Endothelial cell of umbilical vein (primary cell): ENCODE measurements around the gene TUBGCP2. TPM values are rescaled to one million over a fixed set of nuclear protein-coding genes. Genes with fewer than 3 reads are reported as not detected.

ENCODE experiments used
- BruUV-seq: library from RNA; stranded (reverse); fragments of 400-500 nt; replicated peaks from 2 replicates; lab custom pipeline; 2021; lab: Mats Ljungman, UMichigan
- CTCF ChIA-PET: fragments of 300-600, 350-600 bp; sonication (Branson Sonifier 250); formaldehyde crosslinking; loops from one replicate; lab custom pipeline; 2021; ENCODE audit warnings: antibody characterized with exemption, inconsistent platforms; lab: Charles Lee
- POLR2A ChIA-PET: fragments of 300-600, 350-600 bp; sonication (Branson Sonifier 250); formaldehyde crosslinking; loops from one replicate; lab custom pipeline; 2021; ENCODE audit warnings: antibody characterized with exemption, inconsistent platforms; lab: Charles Lee
- DNase-seq: peaks from one replicate; pipeline ENCODE4 v3.0.0-alpha.2; 2011; ENCODE audit warnings: low read depth, low spot score
- FAIRE-seq: peaks from 2 replicates; lab custom pipeline; 2011; peaks lifted over from hg19 to GRCh38; lab: Jason Lieb, UNC
- H2AFZ ChIP-seq: 2 replicates; pipeline ENCODE4 v1.6.0; 2012; ENCODE audit warnings: low read depth, low read length, control low read depth, inconsistent platforms
- H3K27ac ChIP-seq: 2 replicates; pipeline ENCODE4 v1.5.1; 2011; ENCODE audit warnings: low read depth, mild to moderate bottlenecking, control low read depth, low read length, moderate library complexity; ENCODE audit not compliant: insufficient read depth
- H3K27me3 ChIP-seq, 2 experiments: 2 replicates each; pipeline versions ENCODE4 v1.6.0 to v1.6.1; 2011; ENCODE audit warnings: low read length in 2 of 2, mixed read lengths in 1 of 2; ENCODE audit not compliant: control insufficient read depth in 2 of 2, insufficient read depth in 2 of 2
- H3K36me3 ChIP-seq, 2 experiments: 2 replicates in 1 of 2; 3 replicates in 1 of 2; pipeline ENCODE4 v1.5.1; 2011; ENCODE audit warnings: low read length in 2 of 2, mild to moderate bottlenecking in 1 of 2, moderate library complexity in 1 of 2; ENCODE audit not compliant: control insufficient read depth in 2 of 2, insufficient read depth in 2 of 2; ENCODE audit errors: extremely low read depth in 1 of 2
- H3K4me1 ChIP-seq: 3 replicates; pipeline ENCODE4 v1.5.1; 2011; ENCODE audit warnings: mild to moderate bottlenecking, low read length; ENCODE audit not compliant: control insufficient read depth, insufficient read depth; ENCODE audit errors: extremely low read depth
- H3K4me2 ChIP-seq: 2 replicates; pipeline ENCODE4 v1.6.1; 2011; ENCODE audit warnings: low read length, control low read depth, mixed read lengths; ENCODE audit not compliant: insufficient read depth
- H3K4me3 ChIP-seq, 3 experiments: fragments of 200-600 bp in 1 of 3; sonication (generic), shearing (Covaris generic) in 1 of 3; replicated peaks in 1 of 3; 2 replicates each; pipeline ENCODE4 v1.5.1; 2011 to 2016; ENCODE audit warnings: control low read depth in 3 of 3, low read length in 3 of 3, mild to moderate bottlenecking in 2 of 3, inconsistent platforms in 1 of 3, low read depth in 1 of 3, moderate library complexity in 1 of 3; ENCODE audit not compliant: insufficient read depth in 1 of 3
- H3K79me2 ChIP-seq: 2 replicates; pipeline ENCODE4 v1.6.0; 2012; ENCODE audit warnings: low read length, inconsistent platforms; ENCODE audit not compliant: control insufficient read depth, insufficient read depth
- H3K9ac ChIP-seq: replicated peaks from 2 replicates; pipeline ENCODE3; 2011; ENCODE audit warnings: low read length, control low read depth; ENCODE audit not compliant: insufficient read depth; ENCODE audit errors: extremely low read depth
- H3K9me1 ChIP-seq: replicated peaks from 3 replicates; pipeline ENCODE4 v1.6.0; 2011; ENCODE audit warnings: mild to moderate bottlenecking, low read length; ENCODE audit not compliant: control insufficient read depth, insufficient read depth; ENCODE audit errors: extremely low read depth
- H3K9me3 ChIP-seq: replicated peaks from 2 replicates; pipeline ENCODE4 v1.5.1; 2012; ENCODE audit warnings: low read length, inconsistent platforms; ENCODE audit not compliant: control insufficient read depth, insufficient read depth
- H4K20me1 ChIP-seq: replicated peaks from 2 replicates; pipeline ENCODE3; 2011; ENCODE audit warnings: mild to moderate bottlenecking, low read length; ENCODE audit not compliant: control insufficient read depth, insufficient read depth; ENCODE audit errors: extremely low read depth
- CTCF ChIP-seq, 2 donors: IDR thresholded peaks; 1 replicate in 1 of 2; 2 replicates in 1 of 2; pipeline ENCODE4 v1.5.1; 2011; ENCODE audit warnings: low read length in 2 of 2, mild to moderate bottlenecking in 2 of 2, moderate library complexity in 2 of 2, control low read depth in 1 of 2, inconsistent platforms in 1 of 2, low read depth in 1 of 2; ENCODE audit not compliant: insufficient read depth in 1 of 2; ENCODE audit errors: extremely low read depth in 1 of 2
- EZH2 ChIP-seq: IDR thresholded peaks from 2 replicates; pipeline ENCODE4 v1.6.1; 2012; ENCODE audit warnings: borderline replicate concordance, low read depth, mild to moderate bottlenecking, moderate library complexity, low read length, inconsistent platforms; ENCODE audit not compliant: severe bottlenecking
- FOS ChIP-seq: IDR thresholded peaks from 2 replicates; pipeline ENCODE4 v1.6.1; 2011; ENCODE audit warnings: mild to moderate bottlenecking, low read length, moderate library complexity, borderline replicate concordance; ENCODE audit not compliant: insufficient read depth
- GATA2 ChIP-seq: IDR thresholded peaks from 2 replicates; pipeline ENCODE4 v1.7.0; 2011; ENCODE audit warnings: low read depth, mild to moderate bottlenecking, moderate library complexity, mixed read lengths, low read length; ENCODE audit not compliant: insufficient read length, insufficient read depth
- JUN ChIP-seq: IDR thresholded peaks from 2 replicates; pipeline ENCODE4 v1.6.1; 2011; ENCODE audit warnings: borderline replicate concordance, low read depth; ENCODE audit not compliant: insufficient read length, insufficient read depth
- MAX ChIP-seq: IDR thresholded peaks from 2 replicates; pipeline ENCODE4 v1.6.1; 2011; ENCODE audit not compliant: insufficient read depth, insufficient read length
- MYC ChIP-seq: IDR thresholded peaks from one replicate; pipeline ENCODE4 v1.6.1; 2011; ENCODE audit warnings: mild to moderate bottlenecking, low read depth, low read length
- POLR2A ChIP-seq: IDR thresholded peaks from 2 replicates; pipeline ENCODE4 v1.6.1; 2012; ENCODE audit warnings: low read depth, mild to moderate bottlenecking, control low read depth, low read length
- POLR2AphosphoS5 ChIP-seq: IDR thresholded peaks from 2 replicates; pipeline ENCODE4 v1.6.1; 2012; ENCODE audit warnings: low read depth, mild to moderate bottlenecking, control low read depth, low read length, moderate library complexity; ENCODE audit not compliant: insufficient read depth
- dilution Hi-C: fragments of 300-500 bp; cut with MboI; formaldehyde crosslinking; loops from one replicate; pipeline ENCODE4 v1.15.0; 2019; ENCODE audit warnings: low sequenced_read_pairs; ENCODE audit not compliant: extremely low pct_ligation_motif_present
- intact Hi-C: fragments of 100-400 bp; cut with micrococcal nuclease; formaldehyde crosslinking; loops from one replicate; pipeline ENCODE4 v1.10.0; 2022
- polyA plus RNA-seq, 4 experiments: library from polyadenylated mRNA; depleted of rRNA in 3 of 4; stranded (reverse) in 3 of 4; unstranded in 1 of 4; fragments of >200 nt; gene quantifications; 2 replicates each; pipeline versions ENCODE4 v1.2.1 to v1.2.3, GENCODE V29; 2011 to 2012; ENCODE audit warnings: missing spikeins in 1 of 4
- total RNA-seq: library from RNA; stranded (reverse); gene quantifications from 2 replicates; pipeline ENCODE4 v1.2.3, GENCODE V29; 2021

The TUBGCP2 gene
- total and polyA plus RNA-seq, 2 donors (not counting 3 experiments of a cell fraction or from before 2014, with no cell fraction given): 37.1 to 53.1 TPM

GRCh38 chr10:133343558-133343957 is 34.9 kb upstream of the TUBGCP2 start:
- Histone ChIP-seq H3K36me3 (no peaks in the 10 kb centered on the region), H4K20me1 (no peaks in the 10 kb centered on the region), H3K27me3 (no peaks in the 10 kb centered on the region), H3K79me2 (no peaks in the 10 kb centered on the region), H3K9me1 (no peaks in the 10 kb centered on the region), H3K27ac (no peak overlapping the region), H2AFZ (no peak overlapping the region), H3K4me2 (no peak overlapping the region), H3K4me1 (no peaks in the 10 kb centered on the region), H3K9ac (no peak overlapping the region), H3K4me3 (no peak overlapping the region), H3K9me3 (no peaks in the 10 kb centered on the region)
- no TSS peak for BruUV-seq
- intact Hi-C loops (no loop called here), dilution Hi-C loops (no loop called here)
- CTCF ChIA-PET: interaction anchor here (0.6 to 1.3 kb wide), 2 partner anchors 10 to 14 kb away, joined by 3 to 5 read pairs; partner anchors contain the start of gene FUOM
- FAIRE-seq (no peak), DNase-seq (no peak)
- TF ChIP-seq MAX (no peak), FOS (no peak), EZH2 (no peak), MYC (no peak), GATA2 (no peak), POLR2A (no peak), CTCF (IDR thresholded peaks at IDR 0.05; ENCODE audit: extremely low read depth in 1 of 2, insufficient read depth in 1 of 2, low read depth in 1 of 2, low read length in 2 of 2) (no peak), POLR2AphosphoS5 (no peak), JUN (no peak)
- POLR2A ChIA-PET: interaction anchor here (0.7 kb wide), 1 partner anchor 35 kb away, joined by 5 read pairs; no protein-coding TSS in a partner anchor
